Measurements from ENCODE around the gene PEX11G.

DNA sequence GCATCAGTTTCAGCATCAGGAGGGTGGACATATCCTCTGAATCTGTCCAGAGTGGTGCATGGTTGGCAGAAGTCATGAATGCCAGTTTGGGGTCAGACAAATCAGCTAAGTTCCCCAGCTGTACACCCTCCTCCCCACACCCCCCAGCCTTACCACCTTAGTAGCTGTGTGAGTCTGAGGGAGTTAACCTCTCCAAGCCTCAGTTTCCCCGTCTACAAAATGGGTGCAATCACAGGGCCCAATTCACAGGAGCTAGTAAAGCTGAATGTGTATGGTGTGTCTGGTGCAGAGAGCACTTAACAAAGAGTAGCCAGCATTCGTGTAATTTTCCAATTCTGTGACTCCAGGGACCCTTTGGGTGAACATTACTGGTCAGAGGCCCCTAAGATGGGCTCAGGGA, 13.7 kb upstream of the PEX11G start:
- TF ChIP-seq, protein P1, sequence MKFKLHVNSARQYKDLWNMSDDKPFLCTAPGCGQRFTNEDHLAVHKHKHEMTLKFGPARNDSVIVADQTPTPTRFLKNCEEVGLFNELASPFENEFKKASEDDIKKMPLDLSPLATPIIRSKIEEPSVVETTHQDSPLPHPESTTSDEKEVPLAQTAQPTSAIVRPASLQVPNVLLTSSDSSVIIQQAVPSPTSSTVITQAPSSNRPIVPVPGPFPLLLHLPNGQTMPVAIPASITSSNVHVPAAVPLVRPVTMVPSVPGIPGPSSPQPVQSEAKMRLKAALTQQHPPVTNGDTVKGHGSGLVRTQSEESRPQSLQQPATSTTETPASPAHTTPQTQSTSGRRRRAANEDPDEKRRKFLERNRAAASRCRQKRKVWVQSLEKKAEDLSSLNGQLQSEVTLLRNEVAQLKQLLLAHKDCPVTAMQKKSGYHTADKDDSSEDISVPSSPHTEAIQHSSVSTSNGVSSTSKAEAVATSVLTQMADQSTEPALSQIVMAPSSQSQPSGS (CRISPR knock-in tag; IDR thresholded peaks at IDR 0.05; ENCODE audit: borderline replicate concordance, low read depth): no peak
- TF ChIP-seq, protein P2, sequence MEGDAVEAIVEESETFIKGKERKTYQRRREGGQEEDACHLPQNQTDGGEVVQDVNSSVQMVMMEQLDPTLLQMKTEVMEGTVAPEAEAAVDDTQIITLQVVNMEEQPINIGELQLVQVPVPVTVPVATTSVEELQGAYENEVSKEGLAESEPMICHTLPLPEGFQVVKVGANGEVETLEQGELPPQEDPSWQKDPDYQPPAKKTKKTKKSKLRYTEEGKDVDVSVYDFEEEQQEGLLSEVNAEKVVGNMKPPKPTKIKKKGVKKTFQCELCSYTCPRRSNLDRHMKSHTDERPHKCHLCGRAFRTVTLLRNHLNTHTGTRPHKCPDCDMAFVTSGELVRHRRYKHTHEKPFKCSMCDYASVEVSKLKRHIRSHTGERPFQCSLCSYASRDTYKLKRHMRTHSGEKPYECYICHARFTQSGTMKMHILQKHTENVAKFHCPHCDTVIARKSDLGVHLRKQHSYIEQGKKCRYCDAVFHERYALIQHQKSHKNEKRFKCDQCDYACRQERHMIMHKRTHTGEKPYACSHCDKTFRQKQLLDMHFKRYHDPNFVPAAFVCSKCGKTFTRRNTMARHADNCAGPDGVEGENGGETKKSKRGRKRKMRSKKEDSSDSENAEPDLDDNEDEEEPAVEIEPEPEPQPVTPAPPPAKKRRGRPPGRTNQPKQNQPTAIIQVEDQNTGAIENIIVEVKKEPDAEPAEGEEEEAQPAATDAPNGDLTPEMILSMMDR (IDR thresholded peaks at IDR 0.05): no peak
- no peak for TF ChIP-seq NFYB (CRISPR knock-in tag; conservative IDR thresholded peaks at IDR 0.05; ENCODE audit: low read depth)
- TF ChIP-seq SP1 (CRISPR knock-in tag; conservative IDR thresholded peaks at IDR 0.05): no peak
- TF ChIP-seq, protein P3, sequence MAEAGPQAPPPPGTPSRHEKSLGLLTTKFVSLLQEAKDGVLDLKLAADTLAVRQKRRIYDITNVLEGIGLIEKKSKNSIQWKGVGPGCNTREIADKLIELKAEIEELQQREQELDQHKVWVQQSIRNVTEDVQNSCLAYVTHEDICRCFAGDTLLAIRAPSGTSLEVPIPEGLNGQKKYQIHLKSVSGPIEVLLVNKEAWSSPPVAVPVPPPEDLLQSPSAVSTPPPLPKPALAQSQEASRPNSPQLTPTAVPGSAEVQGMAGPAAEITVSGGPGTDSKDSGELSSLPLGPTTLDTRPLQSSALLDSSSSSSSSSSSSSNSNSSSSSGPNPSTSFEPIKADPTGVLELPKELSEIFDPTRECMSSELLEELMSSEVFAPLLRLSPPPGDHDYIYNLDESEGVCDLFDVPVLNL (CRISPR knock-in tag; IDR thresholded peaks at IDR 0.05; ENCODE audit: borderline replicate concordance, low read depth): no peak
- TF ChIP-seq, protein P4, sequence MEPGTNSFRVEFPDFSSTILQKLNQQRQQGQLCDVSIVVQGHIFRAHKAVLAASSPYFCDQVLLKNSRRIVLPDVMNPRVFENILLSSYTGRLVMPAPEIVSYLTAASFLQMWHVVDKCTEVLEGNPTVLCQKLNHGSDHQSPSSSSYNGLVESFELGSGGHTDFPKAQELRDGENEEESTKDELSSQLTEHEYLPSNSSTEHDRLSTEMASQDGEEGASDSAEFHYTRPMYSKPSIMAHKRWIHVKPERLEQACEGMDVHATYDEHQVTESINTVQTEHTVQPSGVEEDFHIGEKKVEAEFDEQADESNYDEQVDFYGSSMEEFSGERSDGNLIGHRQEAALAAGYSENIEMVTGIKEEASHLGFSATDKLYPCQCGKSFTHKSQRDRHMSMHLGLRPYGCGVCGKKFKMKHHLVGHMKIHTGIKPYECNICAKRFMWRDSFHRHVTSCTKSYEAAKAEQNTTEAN (CRISPR knock-in tag; IDR thresholded peaks at IDR 0.05): no peak
- TF ChIP-seq, protein P5, sequence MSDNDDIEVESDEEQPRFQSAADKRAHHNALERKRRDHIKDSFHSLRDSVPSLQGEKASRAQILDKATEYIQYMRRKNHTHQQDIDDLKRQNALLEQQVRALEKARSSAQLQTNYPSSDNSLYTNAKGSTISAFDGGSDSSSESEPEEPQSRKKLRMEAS (CRISPR knock-in tag; IDR thresholded peaks at IDR 0.05): no peak
- no peak for TF ChIP-seq ZNF138 (CRISPR knock-in tag; conservative IDR thresholded peaks at IDR 0.05)
- no peak for TF ChIP-seq ATF1 (CRISPR knock-in tag; IDR thresholded peaks at IDR 0.05)
- no peak for TF ChIP-seq PRRX2 (CRISPR knock-in tag; IDR thresholded peaks at IDR 0.05)

All from WTC11 (cell line).